HG02938 (cell line): Measurements from ENCODE around the gene KLK6.
"Not testable (repeated sequence)": the region's sequence is repeated elsewhere in the genome, so short reads cannot be mapped to it uniquely, and the experiment has no call there.

Source experiments
- ATAC-seq: cut with Tn5 transposase; IDR thresholded peaks from one replicate; pipeline ENCODE4 v1.9.1; 2021; ENCODE audit warnings: mild to moderate bottlenecking, moderate library complexity; ENCODE audit not compliant: unreplicated experiment

Gene KLK6

DNA sequence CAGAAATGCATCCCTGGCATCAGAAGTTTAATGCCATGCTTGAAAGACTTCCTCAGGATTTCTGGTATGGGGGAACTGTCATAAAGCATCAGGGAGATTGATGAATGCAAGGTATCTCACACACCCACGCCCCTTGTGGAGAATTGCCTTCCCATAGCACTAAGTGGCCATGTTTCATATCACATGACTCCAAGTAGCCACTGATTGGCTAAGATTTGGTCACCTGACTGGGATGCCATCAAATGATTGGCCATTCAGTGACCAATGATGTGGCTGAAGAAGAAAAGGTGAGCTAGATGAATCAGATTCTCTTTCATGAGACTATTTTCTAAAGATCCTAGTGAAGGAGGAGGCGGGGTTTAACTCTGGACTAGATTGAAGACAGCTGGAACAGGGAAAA, 24.7 kb upstream of the KLK6 start:
- ATAC-seq: no peak

DNA sequence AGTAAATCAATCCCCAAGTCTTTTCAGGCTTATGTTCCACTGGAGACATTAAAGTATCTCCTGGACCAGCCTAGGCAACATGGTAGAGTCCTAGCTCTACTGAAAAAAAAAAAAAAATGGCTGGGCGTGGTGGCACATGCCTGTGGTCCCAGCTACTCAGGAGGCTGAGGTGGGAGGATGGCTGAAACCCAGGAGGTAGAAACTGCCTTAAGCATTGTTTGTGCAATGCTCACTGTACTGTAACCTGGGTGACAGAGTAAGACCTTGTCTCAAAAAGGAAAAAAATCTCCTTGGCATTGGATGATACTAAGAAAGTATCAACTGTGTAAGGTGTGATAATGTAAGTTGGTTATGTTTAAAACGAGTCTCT, 23.3 kb upstream of the KLK6 start:
- no peak for ATAC-seq

DNA sequence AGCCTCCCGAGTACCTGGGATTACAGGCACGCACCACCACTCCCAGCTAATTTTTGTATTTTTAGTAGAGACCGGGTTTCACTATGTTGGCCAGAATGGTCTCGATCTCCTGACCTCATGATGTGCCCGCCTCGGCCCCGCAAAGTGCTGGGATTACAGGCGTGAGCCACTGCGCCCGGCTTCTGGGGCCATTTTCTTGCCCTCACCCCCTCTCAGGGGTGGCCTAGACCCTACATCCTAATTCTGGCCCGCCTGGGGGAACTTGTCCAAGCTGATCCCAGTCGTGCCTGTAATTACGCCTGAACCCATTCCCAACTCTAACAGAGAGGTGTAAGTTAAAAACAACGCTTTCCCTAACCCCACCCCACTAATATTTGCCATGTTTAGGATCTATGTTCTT, 15.0 kb upstream of the KLK6 start:
- ATAC-seq: not testable (repeated sequence)

DNA sequence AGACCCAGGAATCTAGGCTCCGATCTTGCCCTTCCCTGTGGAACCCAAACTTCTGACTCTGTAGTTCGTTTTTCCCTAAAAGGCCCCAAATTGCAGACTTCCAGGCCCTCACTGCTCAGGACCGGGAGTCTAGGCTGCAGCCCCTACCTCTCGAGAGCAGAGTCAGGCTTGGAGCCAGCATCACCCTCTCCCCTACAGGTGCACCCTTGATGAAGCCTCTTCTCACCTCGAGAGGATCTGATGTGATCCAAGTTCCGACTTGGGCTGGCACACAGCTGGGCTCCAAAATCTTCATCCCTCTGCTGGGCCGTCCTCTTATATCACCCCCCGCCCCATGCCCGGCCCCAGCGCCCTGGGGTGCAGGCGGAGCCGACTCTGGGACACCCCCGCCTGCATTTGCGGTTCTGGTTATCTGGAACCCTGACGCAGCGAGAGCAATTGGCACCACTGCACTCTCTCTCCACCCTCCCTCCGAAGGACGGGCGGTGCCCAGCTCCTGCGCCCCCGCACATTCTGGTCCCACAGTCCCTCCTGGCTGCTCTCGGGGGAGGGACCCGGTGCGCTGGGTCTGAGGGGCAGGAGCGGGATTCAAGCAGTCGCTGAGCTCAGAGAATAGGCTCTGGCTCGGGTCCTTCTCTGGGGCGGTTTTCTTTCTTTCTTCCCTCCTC, 14.4 kb upstream of the KLK6 start, which contains the start of gene KLK7:
TSS of gene KLK7 (minus strand) at position 293 of the 668 bp plus-strand sequence. CDS start 1,518 bp downstream, outside the sequence.
- no peak for ATAC-seq

DNA sequence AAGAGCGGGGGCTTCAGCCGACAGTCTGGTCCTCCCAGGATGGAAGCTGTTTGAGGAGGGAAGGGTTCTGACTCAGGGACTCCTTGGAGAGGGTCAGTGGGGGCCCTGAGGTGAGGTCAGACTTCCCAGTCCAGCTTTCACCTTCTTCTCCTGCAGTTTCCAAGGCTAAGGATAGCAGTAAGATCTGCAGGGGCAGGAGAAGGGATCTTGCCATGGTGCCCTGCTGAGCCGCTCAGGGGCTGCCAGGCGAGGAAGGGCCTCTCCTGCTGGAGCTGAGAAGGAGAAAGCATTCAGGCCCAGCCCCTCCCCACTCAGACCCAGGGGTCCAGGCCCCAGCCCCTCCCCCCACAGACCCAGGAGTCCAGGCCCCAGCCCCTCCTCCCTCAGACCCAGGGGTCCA, 12.8 kb upstream of the KLK6 start:
- no peak for ATAC-seq

DNA sequence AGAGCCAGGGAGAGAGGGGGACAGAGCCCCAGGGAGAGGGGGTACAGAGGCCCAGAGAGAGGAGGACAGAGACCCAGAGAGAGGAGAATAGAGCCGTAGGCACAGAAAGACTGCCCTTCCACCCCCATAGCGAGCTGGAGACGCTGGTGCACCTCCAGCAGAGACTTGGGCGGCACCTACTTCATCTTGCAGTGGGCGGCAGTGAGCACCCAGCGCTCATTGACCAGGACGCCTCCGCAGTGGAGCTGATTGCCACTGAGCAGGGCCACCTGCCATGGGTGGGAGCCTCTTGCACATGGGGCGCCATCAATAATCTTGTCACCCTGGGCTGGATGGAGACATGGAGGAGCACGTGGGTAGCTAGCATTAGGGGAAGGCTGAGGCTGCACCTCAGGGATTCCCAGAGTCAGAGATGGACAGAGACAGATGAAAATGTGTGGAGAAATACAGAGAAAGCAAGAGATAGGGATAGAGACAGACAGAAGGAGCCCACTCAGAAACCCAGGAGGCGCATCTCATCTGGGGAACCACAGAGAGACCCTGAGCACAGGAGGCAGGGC, 12.3 kb upstream of the KLK6 start:
- no peak for ATAC-seq

DNA sequence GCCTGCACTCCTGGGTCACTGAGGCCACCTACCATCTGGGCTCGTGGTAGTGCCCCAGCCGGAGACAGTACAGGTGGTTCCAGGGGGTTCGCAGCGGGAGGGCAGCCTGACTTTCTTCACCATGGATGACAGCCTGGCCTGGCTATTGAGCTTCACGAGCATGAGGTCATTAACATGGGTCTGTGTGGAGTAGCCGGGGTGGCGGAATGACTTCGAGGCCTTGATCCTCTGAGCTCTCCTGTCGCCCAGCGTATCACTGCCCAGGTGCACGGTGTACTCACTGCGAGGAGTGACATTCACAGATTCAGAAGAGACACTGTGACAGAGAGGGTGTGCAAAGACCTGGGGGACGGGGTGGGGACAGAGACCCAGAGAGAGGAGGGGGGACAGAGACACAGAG, 10.8 kb upstream of the KLK6 start:
- no peak for ATAC-seq

DNA sequence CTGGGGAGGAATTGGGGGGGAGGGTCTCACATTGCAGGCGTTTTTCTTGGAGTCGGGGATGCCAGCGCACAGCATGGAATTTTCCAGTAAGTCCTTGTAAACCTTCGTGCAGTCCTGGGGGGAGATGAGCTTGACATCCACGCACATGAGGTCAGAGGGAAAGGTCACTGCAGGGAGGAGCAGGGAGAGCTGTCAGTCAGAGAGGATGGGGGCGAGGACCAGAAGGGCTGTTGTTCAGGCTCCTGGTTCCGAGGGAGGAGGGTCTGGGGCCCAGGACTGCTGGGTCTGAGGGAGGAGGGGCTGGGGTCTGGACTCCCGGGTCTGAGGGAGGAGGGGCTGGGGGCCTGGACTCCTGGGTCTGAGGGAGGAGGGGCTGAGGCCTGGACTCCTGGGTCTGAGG, 10.4 kb upstream of the KLK6 start:
- ATAC-seq: no peak

DNA sequence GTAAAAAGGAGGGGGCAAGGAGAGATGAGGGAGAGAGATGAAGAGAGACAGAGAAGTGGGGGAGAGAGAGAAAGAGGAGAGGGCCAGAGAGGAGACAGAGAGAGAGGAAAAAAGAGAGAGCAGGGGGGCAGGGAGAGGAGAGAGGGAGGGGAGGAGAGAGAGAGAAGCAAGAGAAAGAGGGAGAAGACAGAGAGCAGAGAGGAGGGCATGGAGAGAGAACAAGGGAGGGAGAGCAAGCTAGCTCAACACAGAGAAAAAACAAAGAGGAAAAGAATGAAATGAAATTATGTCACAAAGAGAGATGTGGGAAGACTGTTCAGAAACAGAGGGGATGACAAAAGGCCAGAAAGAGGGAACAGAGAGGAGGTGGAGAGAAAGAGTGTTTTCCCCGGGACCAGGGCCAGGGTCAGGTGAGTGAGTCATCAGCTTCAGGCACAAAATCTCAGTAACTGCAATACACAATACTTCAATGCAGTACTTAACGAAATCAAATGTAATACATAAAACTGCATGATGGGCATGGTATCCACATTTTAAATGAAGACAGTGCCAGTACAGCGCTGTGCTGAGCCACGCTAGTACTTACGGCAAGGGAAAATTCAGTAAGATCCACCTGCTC, 9.5 kb upstream of the KLK6 start:
- no peak for ATAC-seq

DNA sequence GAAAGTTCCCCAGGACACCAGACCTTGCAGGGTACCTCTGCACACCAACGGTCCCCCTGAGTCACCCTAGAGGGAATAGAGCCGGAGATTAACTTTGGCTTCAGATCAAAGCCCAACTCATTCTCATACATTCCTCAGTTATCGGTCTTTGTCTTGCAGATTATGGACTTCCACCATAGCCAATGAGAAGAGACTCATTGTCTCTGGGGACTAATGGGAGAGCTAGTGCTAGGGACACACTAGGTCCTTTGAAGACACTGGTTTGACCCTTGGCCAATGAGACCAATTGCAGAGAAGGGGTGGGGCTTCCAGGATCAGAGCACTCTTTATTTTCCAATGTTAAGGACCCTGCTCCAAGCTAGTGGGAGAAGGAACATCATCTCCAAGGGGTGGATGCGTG, 8.2 kb upstream of the KLK6 start:
- ATAC-seq: no peak

DNA sequence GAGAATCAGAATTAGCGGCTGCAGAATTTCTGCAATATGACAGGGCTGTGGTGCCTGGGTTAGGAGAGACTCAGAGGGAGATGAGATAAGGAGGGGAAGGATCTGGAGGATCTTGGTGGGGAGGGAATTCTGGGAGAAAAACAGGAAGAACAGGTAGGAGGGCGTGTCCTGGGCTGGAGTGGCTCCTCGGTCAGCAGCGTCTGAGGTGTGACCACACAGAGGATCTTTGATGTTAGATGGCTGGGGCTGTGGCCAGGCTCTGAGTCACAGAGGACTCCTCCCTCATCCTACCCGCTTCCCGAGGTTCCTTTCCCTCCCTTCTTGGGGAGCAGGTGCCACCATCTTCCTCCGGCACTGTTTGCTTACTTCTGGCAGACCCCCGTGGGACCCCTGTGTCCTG, 6.4 kb upstream of the KLK6 start:
- ATAC-seq: no peak

DNA sequence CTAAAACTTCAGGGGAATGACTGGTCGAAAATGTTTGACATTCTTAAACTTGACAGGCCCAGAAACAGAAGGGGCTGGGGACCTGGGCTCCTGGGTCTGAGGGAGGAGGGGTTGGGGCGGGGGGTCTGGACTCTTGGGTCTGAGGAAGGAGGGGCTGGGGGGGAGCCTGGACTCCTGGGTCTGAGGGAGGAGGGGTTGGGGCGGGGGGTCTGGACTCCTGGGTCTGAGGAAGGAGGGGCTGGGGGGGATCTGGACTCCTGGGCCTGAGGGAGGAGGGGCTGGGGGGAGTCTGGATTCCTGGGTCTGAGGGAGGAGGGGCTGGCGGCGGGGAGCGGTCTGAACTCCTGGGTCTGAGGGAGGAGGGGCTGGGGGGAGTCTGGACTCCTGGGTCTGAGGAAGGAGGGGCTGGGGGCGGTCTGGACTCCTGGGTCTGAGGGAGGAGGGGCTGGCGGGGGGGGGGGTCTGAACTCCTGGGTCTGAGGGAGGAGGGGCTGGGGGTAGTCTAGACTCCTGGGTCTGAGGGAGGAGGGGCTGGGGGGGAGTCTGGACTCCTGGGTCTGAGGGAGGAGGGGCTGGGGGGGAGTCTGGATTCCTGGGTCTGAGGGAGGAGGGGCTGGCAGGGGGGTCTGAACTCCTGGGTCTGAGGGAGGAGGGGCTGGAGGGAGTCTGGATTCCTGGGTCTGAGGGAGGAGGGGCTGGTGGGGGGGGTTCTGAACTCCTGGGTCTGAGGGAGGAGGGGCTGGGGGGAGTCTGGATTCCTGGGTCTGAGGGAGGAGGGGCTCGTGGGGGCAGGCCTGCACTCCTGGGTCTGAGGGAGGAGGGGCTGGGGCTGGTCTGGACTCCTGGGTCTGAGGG, 5.5 kb upstream of the KLK6 start:
- ATAC-seq: no peak

DNA sequence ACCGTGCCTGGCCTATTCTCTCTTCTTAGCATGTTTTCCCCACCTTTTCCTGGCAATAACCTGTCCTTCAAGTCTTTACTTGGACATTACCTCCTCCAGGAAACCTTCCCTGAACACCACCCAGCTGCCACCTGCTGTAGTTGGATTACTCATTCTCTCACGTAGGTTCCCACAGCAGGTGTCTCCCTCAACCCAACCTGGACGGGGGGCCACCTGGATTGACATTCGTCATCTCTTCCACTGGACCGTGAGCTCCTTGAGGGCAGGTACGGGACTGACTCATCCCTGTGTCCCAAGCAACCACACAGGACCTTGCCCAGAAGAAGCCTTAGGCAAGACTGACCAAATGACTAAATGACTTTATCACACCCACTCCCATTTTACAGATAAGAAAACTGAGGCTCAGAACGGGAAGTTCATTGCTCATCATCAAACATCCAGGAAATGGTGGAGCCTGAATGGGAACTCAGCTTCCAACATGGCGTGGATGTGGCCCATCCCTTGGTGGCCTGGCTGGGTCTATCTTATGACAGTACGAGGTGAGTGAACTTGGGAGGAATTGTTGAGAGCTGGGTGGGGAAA, 3.5 kb upstream of the KLK6 start:
- ATAC-seq: no peak

DNA sequence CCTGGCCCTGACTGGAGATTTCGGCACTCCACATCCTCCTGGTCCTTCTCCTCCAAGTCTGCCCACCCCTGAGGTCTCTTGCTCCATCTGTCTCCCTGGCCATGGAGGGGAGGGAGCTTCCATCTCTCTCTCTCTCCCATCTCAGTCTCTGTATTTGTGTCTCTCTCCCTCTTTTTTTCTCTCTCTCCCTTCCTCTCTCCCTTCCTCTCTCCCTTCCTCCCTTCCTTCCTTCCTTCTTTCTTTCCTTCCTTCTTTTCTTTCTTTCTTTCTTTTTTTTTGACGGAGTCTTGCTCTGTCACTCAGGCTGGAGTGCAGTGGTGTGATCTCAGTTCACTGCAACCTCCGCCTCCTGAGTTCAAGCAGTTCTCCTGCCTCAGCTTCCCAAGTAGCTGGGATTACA, 419 bp upstream of the KLK6 start:
- not testable (repeated sequence) for ATAC-seq

DNA sequence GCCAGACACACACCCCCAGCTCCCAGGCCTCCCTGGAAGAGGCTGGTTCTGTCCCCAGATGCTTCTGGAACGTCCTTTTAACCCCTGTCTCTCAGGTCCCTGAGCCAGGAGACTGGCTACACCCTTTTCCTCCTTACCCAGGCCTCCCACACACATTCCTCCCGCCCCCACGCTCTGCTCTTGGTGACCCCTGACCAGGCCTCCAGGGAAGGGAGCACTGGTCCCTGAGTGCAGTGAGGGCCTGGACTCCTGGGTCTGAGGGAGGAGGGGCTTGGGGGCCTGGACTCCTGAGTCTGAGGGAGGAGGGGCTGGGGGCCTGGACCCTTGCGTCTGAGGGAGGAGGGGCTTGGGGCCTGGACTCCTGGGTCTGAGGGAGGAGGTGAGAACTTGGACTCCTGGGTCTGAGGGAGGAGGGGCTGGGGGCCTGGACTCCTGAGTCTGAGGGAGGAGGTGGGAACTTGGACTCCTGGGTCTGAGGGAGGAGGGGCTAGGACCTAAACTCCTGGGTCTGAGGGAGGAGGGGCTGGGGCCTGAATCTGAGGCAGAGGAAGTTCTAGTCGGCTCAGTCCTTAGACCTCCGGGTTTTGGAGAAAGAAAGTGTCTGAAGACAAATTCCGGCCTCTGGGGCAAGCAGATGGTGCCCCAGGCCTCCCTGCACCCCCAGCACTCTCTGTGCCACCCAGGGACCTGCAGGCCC, 527 bp downstream of the KLK6 start:
- no peak for ATAC-seq

DNA sequence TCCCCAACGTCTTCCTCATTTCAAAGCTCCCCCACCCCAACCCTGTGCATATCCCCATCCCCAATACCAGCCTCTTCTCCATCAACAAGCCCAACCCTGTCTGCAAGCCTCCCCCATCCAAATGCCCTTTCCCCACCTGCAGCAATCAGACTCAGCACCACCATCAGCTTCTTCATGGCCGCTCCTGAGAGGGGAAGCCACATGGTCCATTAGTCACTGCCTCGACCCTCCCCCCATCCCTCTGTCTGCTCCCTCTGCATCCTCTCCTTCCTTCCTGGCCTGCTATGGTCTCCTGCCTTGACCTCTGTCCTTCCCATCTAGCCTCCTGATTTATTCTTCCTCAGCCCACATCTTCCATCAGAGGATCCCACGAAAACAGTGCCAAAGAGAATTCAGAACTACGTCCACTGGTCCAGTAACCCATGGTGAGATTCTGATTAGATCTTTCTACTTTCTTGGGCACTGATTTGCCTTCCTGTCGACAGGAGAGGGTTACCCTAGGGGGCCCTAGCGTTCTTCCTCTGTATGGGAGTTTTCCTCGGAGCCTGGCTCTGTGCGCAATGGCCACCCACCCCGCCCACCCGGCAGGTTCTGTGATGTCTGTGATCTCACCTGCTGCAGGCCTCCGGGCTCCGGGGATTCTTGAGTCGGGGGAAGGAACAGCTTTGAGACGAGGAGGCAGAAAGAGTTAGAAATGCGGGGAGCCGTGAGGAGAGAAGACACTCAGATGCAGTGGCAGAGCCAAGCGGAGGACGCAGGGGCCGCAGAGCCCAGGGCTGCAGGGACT, 1.3 kb downstream of the KLK6 start:
- ATAC-seq: no peak

DNA sequence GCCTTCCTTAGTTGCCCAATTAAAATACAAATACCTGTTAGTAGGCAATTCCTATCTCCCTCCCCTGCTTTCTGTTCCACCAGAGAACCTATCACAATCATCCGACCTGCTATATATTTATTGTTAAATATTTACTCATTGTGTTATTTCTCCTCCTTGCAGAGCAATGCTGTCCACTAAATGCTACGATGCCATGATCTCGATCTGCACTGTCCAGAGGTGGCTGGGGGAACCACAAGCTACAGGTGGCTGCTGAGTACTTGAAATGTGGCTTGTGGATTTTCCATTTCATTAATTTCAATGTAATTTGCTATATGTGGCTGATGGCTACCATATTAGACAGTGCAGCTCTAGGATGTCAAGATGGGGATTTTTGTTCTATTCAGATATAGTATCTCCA, 5.1 kb downstream of the KLK6 start:
- no peak for ATAC-seq

DNA sequence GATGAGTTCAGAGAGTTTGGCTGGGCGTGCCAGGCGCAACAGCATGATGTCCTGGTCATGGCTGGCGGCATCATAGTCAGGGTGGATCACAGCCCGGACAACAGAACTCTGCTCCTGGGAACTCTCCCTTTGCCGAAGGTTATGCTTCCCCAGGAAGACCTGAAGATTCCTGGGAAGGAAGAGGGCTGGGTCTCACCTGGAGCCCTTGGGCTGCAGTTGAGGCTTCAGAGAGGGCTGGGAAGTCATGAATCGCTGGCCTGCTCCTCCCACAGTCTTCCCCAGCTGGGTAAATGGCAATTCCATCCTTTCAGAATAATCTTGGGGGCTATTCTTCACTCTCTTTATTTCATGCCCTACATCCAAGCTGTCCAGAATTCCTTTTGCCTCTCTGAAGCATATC, 6.0 kb downstream of the KLK6 start:
- no peak for ATAC-seq

DNA sequence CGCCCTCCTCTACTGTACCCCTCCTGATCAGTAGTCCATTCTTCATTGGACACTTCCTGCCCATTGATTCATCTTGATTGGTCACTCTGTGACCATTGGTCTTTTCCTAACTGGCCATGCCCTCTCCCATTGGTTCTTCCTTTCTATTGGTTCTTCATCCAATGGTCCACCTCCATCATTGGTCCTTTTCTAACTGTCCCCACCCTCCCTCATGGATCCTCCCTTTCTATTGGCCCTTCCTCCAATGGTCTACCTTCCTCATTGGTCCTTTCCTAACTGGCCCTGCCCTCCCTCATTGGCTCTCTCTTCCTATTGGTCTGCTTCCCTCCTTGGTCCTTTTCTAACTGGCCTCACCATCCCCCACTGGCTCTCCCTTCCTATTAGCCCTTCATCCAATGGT, 7.1 kb downstream of the KLK6 start:
- ATAC-seq: no peak
